RKO (cell line): ENCODE data around the gene MYO1E.
"Not testable (repeated sequence)": the region's sequence is repeated elsewhere in the genome, so short reads cannot be mapped to it uniquely, and the experiment has no call there.

Source experiments
- DNase-seq: peaks from one replicate; pipeline ENCODE4 v3.0.0-alpha.2; 2016; ENCODE audit warnings: low spot score

The MYO1E gene

GRCh38 chr15:59131456-59131855 lies 241.2 kb downstream of the MYO1E start:
- no peak for DNase-seq

- not testable (repeated sequence) for DNase-seq
Measured at GRCh38 chr15:59127255-59127654, 245.4 kb downstream of the MYO1E start.

- not testable (repeated sequence) for DNase-seq
Measured at GRCh38 chr15:59125683-59126082, 247.0 kb downstream of the MYO1E start.

- DNase-seq = no peak
Measured at GRCh38 chr15:59124261-59124660, 248.4 kb downstream of the MYO1E start.

GRCh38 chr15:59120937-59121336 lies 251.7 kb downstream of the MYO1E start:
- no peak for DNase-seq

GRCh38 chr15:59119625-59120024 lies 253.0 kb downstream of the MYO1E start:
- no peak for DNase-seq

GRCh38 chr15:59116771-59117170 lies 255.9 kb downstream of the MYO1E start:
- DNase-seq = no peak

- DNase-seq = no peak
Measured at GRCh38 chr15:59116141-59116540, 256.5 kb downstream of the MYO1E start.

GRCh38 chr15:59115047-59115446 lies 257.6 kb downstream of the MYO1E start:
- no peak for DNase-seq

GRCh38 chr15:59111251-59111650 lies 261.4 kb downstream of the MYO1E start:
- no peak for DNase-seq

- DNase-seq = peak; percentile 22
Measured at GRCh38 chr15:59105854-59106253, 266.8 kb downstream of the MYO1E start.

GRCh38 chr15:59104912-59105732 lies 267.5 kb downstream of the MYO1E start, which contains the start of gene CCNB2:
CCNB2 (plus strand) TSS chr15:59105146; CDS start chr15:59105269, 123 bp downstream.
- peak; percentile 97 for DNase-seq

- DNase-seq = no peak
Measured at GRCh38 chr15:59104602-59104911, 268.1 kb downstream of the MYO1E start.

- DNase-seq = no peak
Measured at GRCh38 chr15:59099162-59099685, 273.4 kb downstream of the MYO1E start.

GRCh38 chr15:59096429-59096828 lies 276.2 kb downstream of the MYO1E start:
- no peak for DNase-seq

GRCh38 chr15:59094077-59094476 lies 278.6 kb downstream of the MYO1E start:
- DNase-seq = no peak

- DNase-seq = no peak
Measured at GRCh38 chr15:59087731-59088130, 284.9 kb downstream of the MYO1E start.
